ENCODE results near the gene IGFBP2. TPM values are rescaled to one million over a fixed set of nuclear protein-coding genes. Genes with fewer than 3 reads are reported as not detected.

IGFBP2 gene
- total and polyA plus RNA-seq, 2 of the 8 experiments (the other 6 are each of a cell fraction or from before 2014, with no cell fraction given), result 326 to 782 TPM

- 75% methylated on average over 7 of the region's 7 CpGs; no CpG with 5 or more reads in 1 of the 2 experiments for WGBS, 2 experiments (ENCODE audit: extremely low coverage in 1 of 2, insufficient coverage in 1 of 2, insufficient read length in 1 of 2, insufficient replicate concordance in 2 of 2, low coverage in 1 of 2, low lambda C conversion rate in 2 of 2, missing lambda C conversion rate in 1 of 2)
- H3K27me3 ChIP-seq (replicated peaks in 1 of 4; ENCODE audit: control insufficient read depth in 3 of 4, extremely low read depth in 1 of 4, insufficient read depth in 3 of 4, low read length in 3 of 4), result no peaks in the 10 kb centered on the region; a peak in 1 of 7 replicates
Measured at GRCh38 chr2:216618785-216619184, 14.4 kb upstream of the IGFBP2 start.

More at GRCh38 chr2:216618785-216619184, 14.4 kb upstream of the IGFBP2 start:
- peak overlapping the region; percentile 71 for H2AFZ ChIP-seq (ENCODE audit: low read length)
- H2AK5ac ChIP-seq (ENCODE audit: low read depth, low read length), result no peak overlapping the region
- peak overlapping the region; percentile 36 for H4K91ac ChIP-seq (replicated peaks; ENCODE audit: insufficient read length, low read length)
- no peak overlapping the region for H4K5ac ChIP-seq (ENCODE audit: insufficient read length, low read depth, low read length)
- peak overlapping the region in 1 of 2 experiments; percentile 38; a peak in 2 of 4 replicates for H3K4me2 ChIP-seq (ENCODE audit: insufficient read depth in 1 of 2, low read depth in 2 of 2, low read length in 2 of 2)
- no peak for DNase-seq (ENCODE audit: low read depth in 1 of 2, low spot score in 2 of 2)
- no peak overlapping the region for H3K4me3 ChIP-seq (ENCODE audit: extremely low read depth in 1 of 4, insufficient read depth in 2 of 4, low read depth in 3 of 4, low read length in 4 of 4)
- H3K23me2 ChIP-seq (ENCODE audit: low read depth, low read length), result no peaks in the 10 kb centered on the region; the same call in 1 of the 2 replicates
- H3K14ac ChIP-seq (ENCODE audit: insufficient read length), result no peak overlapping the region
- H2BK120ac ChIP-seq (replicated peaks; ENCODE audit: low read depth, low read length), result no peak overlapping the region
- H3K9ac ChIP-seq (replicated peaks in 1 of 4; ENCODE audit: extremely low read depth in 1 of 4, low read depth in 3 of 4, low read length in 3 of 4), result no peak overlapping the region
- no peak overlapping the region for H4K8ac ChIP-seq (ENCODE audit: extremely low read depth, insufficient read depth, low read length)
- peak overlapping the region; percentile 55; the same call in 1 of the 2 replicates for H2BK5ac ChIP-seq (ENCODE audit: low read depth, low read length)
- no peaks in the 10 kb centered on the region for H3K9me3 ChIP-seq (ENCODE audit: insufficient read depth in 2 of 2, low read depth in 1 of 2, low read length in 1 of 2)
- no peak overlapping the region for H3K56ac ChIP-seq (replicated peaks; ENCODE audit: insufficient read length, low read depth, low read length)
- no peak overlapping the region for H3K4ac ChIP-seq (replicated peaks; ENCODE audit: insufficient read length, low read depth, low read length)
- ChIA-PET CTCF (ENCODE audit: partially characterized antibody) (interaction anchor here (1.0 to 8.4 kb wide), 4 partner anchors 19 to 100 kb away, joined by 3 to 70 read pairs (median 3); no protein-coding TSS in a partner anchor), POLR2A (ENCODE audit: partially characterized antibody) (interaction anchor here (0.6 to 5.1 kb wide), 10 partner anchors 10 to 75 kb away, joined by 3 to 32 read pairs (median 5); no protein-coding TSS in a partner anchor)
- peak overlapping the region; percentile 90 for H3K18ac ChIP-seq (ENCODE audit: extremely low read depth, low read length)
- no peaks in the 10 kb centered on the region for H3K79me2 ChIP-seq (ENCODE audit: control insufficient read depth in 1 of 2, insufficient read depth in 2 of 2, low read length in 2 of 2)
- no peak overlapping the region for H3K23ac ChIP-seq (ENCODE audit: insufficient read length)
- no peak for FAIRE-seq
- H4K20me1 ChIP-seq (replicated peaks in 1 of 2; ENCODE audit: control insufficient read depth in 1 of 2, insufficient read depth in 2 of 2, low read length in 2 of 2), result no peaks in the 10 kb centered on the region
- no peaks in the 10 kb centered on the region for H3K36me3 ChIP-seq (ENCODE audit: control insufficient read depth in 2 of 4, insufficient read depth in 4 of 4, low read length in 3 of 4)
- no peak overlapping the region for H3K27ac ChIP-seq (ENCODE audit: low read depth, low read length)
- H3K79me1 ChIP-seq (ENCODE audit: low read depth, low read length), result no peaks in the 10 kb centered on the region
- peak overlapping the region; percentile 64; the same call in 1 of the 2 replicates for H2BK12ac ChIP-seq (ENCODE audit: low read depth, low read length)
- H3K4me1 ChIP-seq (replicated peaks in 1 of 4; ENCODE audit: control insufficient read depth in 3 of 4, insufficient read depth in 4 of 4, low read length in 3 of 4), result peaks cover 10 to 17% (median 14%) of the 10 kb centered on the region in 4 experiments
- no peak for TF ChIP-seq NRF1 (IDR thresholded peaks at IDR 0.05; ENCODE audit: low read depth, low read length)
- peak; percentile 41; the same call in 1 of the 2 replicates for TF ChIP-seq TEAD4 (IDR thresholded peaks at IDR 0.05; ENCODE audit: low read depth, low read length)
- H2BK20ac ChIP-seq (ENCODE audit: low read length), result peak overlapping the region; percentile 64; the same call in 1 of the 2 replicates
- H2BK15ac ChIP-seq (ENCODE audit: low read length), result no peak overlapping the region

All from H1 (cell line).